Psoas muscle (tissue), 8 donors: Measurements from ENCODE around the gene ALAD. TPM values are rescaled to one million over a fixed set of nuclear protein-coding genes. Genes with fewer than 3 reads are reported as not detected.

Experiments
- ATAC-seq, 4 donors: fragments of 200-7000 bp; cut with Tn5 transposase; one replicate each; pipeline ENCODE4 v1.9.1; 2020; ENCODE audit warnings: moderate library complexity in 3 of 4, mild to moderate bottlenecking in 2 of 4
- DNase-seq, 2 donors: peaks; one replicate each; pipeline ENCODE4 v3.0.0-alpha.2; 2020
- H3K27ac ChIP-seq: fragments of 200-600 bp; one replicate; pipeline ENCODE4 v1.8.0; 2022
- H3K27me3 ChIP-seq, 3 donors: fragments of 200-600 bp in 1 of 3; one replicate each; pipeline versions ENCODE4 v1.6.1 to v1.8.0; 2013 to 2022; ENCODE audit warnings: low read length in 2 of 3, mild to moderate bottlenecking in 2 of 3, moderate library complexity in 1 of 3; ENCODE audit not compliant: insufficient read depth in 3 of 3
- H3K36me3 ChIP-seq, 2 donors: fragments of 200-600 bp in 1 of 2; one replicate each; pipeline versions ENCODE4 v1.6.1 to v1.8.0; 2013 to 2022; ENCODE audit warnings: low read depth in 1 of 2, mild to moderate bottlenecking in 1 of 2, moderate library complexity in 1 of 2; ENCODE audit not compliant: insufficient read depth in 1 of 2
- H3K4me1 ChIP-seq: fragments of 200-600 bp; one replicate; pipeline ENCODE4 v1.8.0; 2022
- H3K4me3 ChIP-seq: fragments of 200-600 bp; one replicate; pipeline ENCODE4 v1.8.0; 2022; ENCODE audit warnings: mild to moderate bottlenecking
- H3K9me3 ChIP-seq: fragments of 200-600 bp; one replicate; pipeline ENCODE4 v1.8.0; 2022
- WGBS, 3 donors: extraction: QIAGEN DNeasy Blood & Tissue Kit; methylation state at CpG; one replicate each; pipeline versions ENCODE4 v1.1.6 to v1.1.7; 2013; 5-methylcytosine and 5-hydroxymethylcytosine counted together
- intact Hi-C, 2 donors: fragments of 100-400 bp; cut with DNase I; formaldehyde crosslinking; loops; one replicate each; pipeline versions ENCODE4 v1.11.0 to v1.14.2; 2022
- polyA plus RNA-seq, 3 donors: library from polyadenylated mRNA; stranded (reverse); fragments of 200-250 nt; gene quantifications; one replicate each; pipeline ENCODE4 v1.2.3, GENCODE V29; 2013
- total RNA-seq, 4 donors: library from RNA; stranded (reverse); fragmentation: NEBNext Ultra II Directional in 2 of 4; extraction: Animal tissue kit (Norgen Biotek cat#: 25700) in 2 of 4; gene quantifications; one replicate each; pipeline versions ENCODE4 v1.2.1 to v1.2.4, GENCODE V29; 2021 to 2023
- TF ChIP-seq, protein P1 (sequence below): fragments of 200-600 bp; IDR thresholded peaks from one replicate; pipeline ENCODE4 v1.8.0; 2022; ENCODE audit warnings: antibody characterized with exemption
- donor health status: healthy with polysubstance abuse.
- donor health status: DM: no; HTN: no; CAD: no; lungs with moderate emphysema.
- donor health status: Bipolar disorder and iron deficiency.
- donor health status: healthy.
- donor health status: DM: yes; HTN: yes; CAD: no.
- donor health status: DM: no; HTN: no; CAD: no.
- donor health status: DM: no; HTN: no; CAD: no.
- donor health status: DM: yes; HTN: yes; CAD: no.

ALAD gene
- total and polyA plus RNA-seq, 7 donors, result 13.1 to 43.1 (median 17.3) TPM

DNA sequence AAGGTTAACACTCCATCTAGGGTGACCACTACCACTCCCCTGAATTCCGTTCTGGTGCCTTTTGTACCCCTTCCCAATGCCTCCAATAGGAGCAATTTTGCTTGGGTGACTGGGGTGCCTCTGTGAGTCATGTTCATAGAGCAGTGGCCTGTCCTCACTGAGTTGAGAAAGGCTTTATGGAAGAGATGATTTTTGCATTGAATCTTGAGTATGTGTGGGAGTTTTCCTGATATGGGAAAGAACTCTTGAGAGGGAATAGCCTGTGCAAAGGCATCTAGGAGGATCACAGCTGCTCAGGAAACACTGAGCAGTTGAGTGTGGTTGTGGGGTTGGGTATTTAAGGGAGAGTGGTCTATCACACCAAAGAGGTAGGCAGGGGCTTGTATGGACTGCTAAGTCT is 25.6 kb upstream of the ALAD start:
- TF ChIP-seq, protein P1, sequence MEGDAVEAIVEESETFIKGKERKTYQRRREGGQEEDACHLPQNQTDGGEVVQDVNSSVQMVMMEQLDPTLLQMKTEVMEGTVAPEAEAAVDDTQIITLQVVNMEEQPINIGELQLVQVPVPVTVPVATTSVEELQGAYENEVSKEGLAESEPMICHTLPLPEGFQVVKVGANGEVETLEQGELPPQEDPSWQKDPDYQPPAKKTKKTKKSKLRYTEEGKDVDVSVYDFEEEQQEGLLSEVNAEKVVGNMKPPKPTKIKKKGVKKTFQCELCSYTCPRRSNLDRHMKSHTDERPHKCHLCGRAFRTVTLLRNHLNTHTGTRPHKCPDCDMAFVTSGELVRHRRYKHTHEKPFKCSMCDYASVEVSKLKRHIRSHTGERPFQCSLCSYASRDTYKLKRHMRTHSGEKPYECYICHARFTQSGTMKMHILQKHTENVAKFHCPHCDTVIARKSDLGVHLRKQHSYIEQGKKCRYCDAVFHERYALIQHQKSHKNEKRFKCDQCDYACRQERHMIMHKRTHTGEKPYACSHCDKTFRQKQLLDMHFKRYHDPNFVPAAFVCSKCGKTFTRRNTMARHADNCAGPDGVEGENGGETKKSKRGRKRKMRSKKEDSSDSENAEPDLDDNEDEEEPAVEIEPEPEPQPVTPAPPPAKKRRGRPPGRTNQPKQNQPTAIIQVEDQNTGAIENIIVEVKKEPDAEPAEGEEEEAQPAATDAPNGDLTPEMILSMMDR, result no peak
- 57 to 86% (median 86%) methylated on average over 1 of the region's 1 CpG for WGBS, 3 donors
- H3K27me3 ChIP-seq, result no peaks in the 10 kb centered on the region
- ATAC-seq (no peak), DNase-seq (no peak)
- H3K9me3 ChIP-seq, result no peaks in the 10 kb centered on the region
- intact Hi-C loops, result no loop called here
- no peaks in the 10 kb centered on the region for H3K4me1 ChIP-seq
- no peak overlapping the region for H3K27ac ChIP-seq
- no peak overlapping the region for H3K4me3 ChIP-seq
- H3K36me3 ChIP-seq, result no peaks in the 10 kb centered on the region

DNA sequence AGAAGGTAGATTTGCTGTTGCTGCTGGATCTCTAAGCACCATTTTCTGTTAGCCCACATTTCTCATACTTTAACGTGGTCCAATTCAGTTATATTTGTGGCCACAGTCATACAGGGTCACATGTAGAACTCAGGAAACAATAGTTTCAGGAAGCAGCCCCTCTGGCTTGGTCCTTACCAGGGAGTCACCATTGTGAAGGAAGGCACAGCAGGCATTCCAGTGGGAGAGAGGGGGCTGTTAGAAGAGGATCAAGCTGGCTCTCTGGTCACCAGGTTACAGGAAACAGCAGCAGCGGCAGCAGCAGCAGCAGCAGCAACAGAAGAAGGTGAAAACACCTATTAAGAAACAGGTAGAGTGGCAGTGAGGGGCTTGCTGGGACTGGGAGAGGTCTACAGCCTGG is 24.0 kb upstream of the ALAD start:
- Histone ChIP-seq H3K4me1 (no peaks in the 10 kb centered on the region), H3K4me3 (no peak overlapping the region), H3K27me3 (no peaks in the 10 kb centered on the region), H3K27ac (no peak overlapping the region), H3K36me3 (no peaks in the 10 kb centered on the region), H3K9me3 (no peaks in the 10 kb centered on the region)
- intact Hi-C loops, result no loop called here
- TF ChIP-seq, protein P1, result no peak
- WGBS, 3 donors, result 36 to 55% (median 55%) methylated on average over 2 of the region's 2 CpGs
- DNase-seq, result no peak
- no peak for ATAC-seq

DNA sequence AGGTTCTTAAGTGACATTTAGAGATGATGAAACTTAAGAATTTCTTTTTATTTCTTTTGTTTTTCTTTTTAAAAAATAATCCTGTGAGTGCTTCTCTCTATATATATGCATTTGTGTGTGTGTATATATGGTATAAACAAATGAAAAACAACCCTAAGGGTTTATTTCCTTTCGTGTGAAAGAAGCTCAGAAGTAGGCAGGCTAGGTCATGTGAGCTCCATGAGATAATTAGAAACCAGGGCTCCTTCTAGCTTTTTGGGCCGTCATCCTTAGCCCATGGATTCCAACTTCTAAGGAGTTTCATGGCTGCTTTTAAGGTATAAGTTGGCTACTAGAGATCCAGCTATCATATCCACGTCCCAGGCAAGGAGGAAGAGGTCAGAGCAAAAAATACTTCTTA is 20.6 kb upstream of the ALAD start:
- no peak overlapping the region for H3K4me3 ChIP-seq
- H3K9me3 ChIP-seq, result no peaks in the 10 kb centered on the region
- H3K4me1 ChIP-seq, result no peaks in the 10 kb centered on the region
- H3K27ac ChIP-seq, result no peak overlapping the region
- WGBS, 3 donors, result 67 to 74% (median 73%) methylated on average over 3 of the region's 3 CpGs
- intact Hi-C loops, result no loop called here
- H3K36me3 ChIP-seq, result no peaks in the 10 kb centered on the region
- ATAC-seq, result no peak
- no peaks in the 10 kb centered on the region for H3K27me3 ChIP-seq
- TF ChIP-seq, protein P1, result no peak
- DNase-seq, result no peak

DNA sequence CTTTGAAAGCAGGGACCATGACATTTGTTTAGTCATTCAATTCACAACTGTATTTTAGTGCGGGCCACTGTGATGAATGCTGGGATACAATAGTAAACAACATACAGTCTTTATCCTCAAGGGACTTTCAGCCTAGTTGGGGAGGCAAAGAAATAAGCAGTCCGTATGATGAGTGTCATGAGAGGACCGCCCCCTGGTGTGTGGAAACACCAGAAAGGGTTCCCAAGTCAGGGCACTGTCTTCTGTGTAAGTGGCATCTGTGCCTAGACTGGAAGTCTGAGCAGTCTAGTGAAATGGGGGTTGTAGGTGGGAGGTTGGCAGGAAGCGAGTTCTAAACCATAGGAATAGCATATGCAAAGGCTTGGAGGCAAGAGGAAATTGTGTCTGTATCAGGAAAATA is 16.3 kb upstream of the ALAD start:
- 76 to 83% (median 81%) methylated on average over 4 of the region's 4 CpGs for WGBS, 3 donors
- DNase-seq (no peak), ATAC-seq (no peak)

More for the DNA sequence above, 16.3 kb upstream of the ALAD start:
- Histone ChIP-seq H3K27me3 (no peaks in the 10 kb centered on the region), H3K27ac (no peak overlapping the region), H3K9me3 (no peaks in the 10 kb centered on the region), H3K4me1 (no peaks in the 10 kb centered on the region), H3K4me3 (no peak overlapping the region), H3K36me3 (no peaks in the 10 kb centered on the region)
- intact Hi-C loops, result no loop called here
- TF ChIP-seq, protein P1, result no peak
